ENCODE data around the gene DVL3. TPM values are rescaled to one million over a fixed set of nuclear protein-coding genes. Genes with fewer than 3 reads are reported as not detected.
A peak's percentile ranks its signal among the peaks of the same experiment; 100 is the strongest.
"Not testable (repeated sequence)": the region's sequence is repeated elsewhere in the genome, so short reads cannot be mapped to it uniquely, and the experiment has no call there.

DVL3 gene
- 10 to 100 TPM; 40.0 to 53.4 TPM for total RNA-seq

- Histone ChIP-seq H3K27ac (peak within 1 kb of the TSS; percentile 76 to 91 (median 80)), H3K9me3 (no peaks in the 10 kb centered on the region), H3K36me3 (replicated peaks in 1 of 2; ENCODE audit: insufficient read depth in 1 of 2, low read depth in 2 of 2) (no peaks in the 10 kb centered on the region), H3K4me1 (peaks cover 38% of the 10 kb centered on the region), H3K4me3 (peak within 1 kb of the TSS; percentile 85 to 88), H3K27me3 (no peaks in the 10 kb centered on the region)
- intact Hi-C loops (cut with DNase I): no loop called here
- TF ChIP-seq CTCF (IDR thresholded peaks at IDR 0.05) (no peak), POLR2A (IDR thresholded peaks at IDR 0.05) (peak in 2 of 3 donors; percentile 28 to 33)
- ATAC-seq (peak; percentile 94), DNase-seq (peak; percentile 73 to 81 (median 75))
- 1 to 20% methylated on average over 2 to 71 of the region's 84 CpGs for WGBS, 2 donors
Observed at GRCh38 chr3:184154885-184155643, at the start of gene DVL3. Gene DVL3 (plus strand): TSS chr3:184155377. CDS start chr3:184155636, 259 bp downstream.

GRCh38 chr3:184110316-184110725 is 44.9 kb upstream of the DVL3 start:
- no peak for TF ChIP-seq CTCF (IDR thresholded peaks at IDR 0.05)
- TF ChIP-seq POLR2A (IDR thresholded peaks at IDR 0.05): no peak
- Histone ChIP-seq H3K4me1 (no peaks in the 10 kb centered on the region), H3K36me3 (replicated peaks in 1 of 2; ENCODE audit: insufficient read depth in 1 of 2, low read depth in 2 of 2) (no peaks in the 10 kb centered on the region), H3K27me3 (no peaks in the 10 kb centered on the region), H3K9me3 (no peaks in the 10 kb centered on the region), H3K4me3 (no peak overlapping the region), H3K27ac (no peak overlapping the region)
- intact Hi-C loops (cut with DNase I): no loop called here
- 51 to 67% methylated on average over 7 of the region's 7 CpGs for WGBS, 2 donors
- ATAC-seq: no peak
- DNase-seq: peak in 2 of 4 donors; percentile 2 to 18

GRCh38 chr3:184116017-184116416 is 39.2 kb upstream of the DVL3 start:
- TF ChIP-seq POLR2A (IDR thresholded peaks at IDR 0.05) (no peak), CTCF (IDR thresholded peaks at IDR 0.05) (no peak)
- no peak for ATAC-seq
- Histone ChIP-seq H3K36me3 (replicated peaks in 1 of 2; ENCODE audit: insufficient read depth in 1 of 2, low read depth in 2 of 2) (no peaks in the 10 kb centered on the region), H3K4me1 (no peaks in the 10 kb centered on the region), H3K9me3 (no peaks in the 10 kb centered on the region), H3K27ac (no peak overlapping the region), H3K27me3 (no peaks in the 10 kb centered on the region), H3K4me3 (no peak overlapping the region)
- no peak for DNase-seq
- WGBS, 2 donors: 77 to 88% methylated on average over 4 of the region's 4 CpGs
- intact Hi-C loops (cut with DNase I): no loop called here

GRCh38 chr3:184117636-184118035 is 37.5 kb upstream of the DVL3 start:
- ATAC-seq (no peak), DNase-seq (no peak)
- WGBS, 2 donors: 87 to 90% methylated on average over 6 of the region's 6 CpGs
- H3K9me3 ChIP-seq: no peaks in the 10 kb centered on the region
- no peaks in the 10 kb centered on the region for H3K27me3 ChIP-seq
- intact Hi-C loops (cut with DNase I): no loop called here
- TF ChIP-seq POLR2A (IDR thresholded peaks at IDR 0.05) (no peak), CTCF (IDR thresholded peaks at IDR 0.05) (no peak)
- H3K36me3 ChIP-seq (replicated peaks in 1 of 2; ENCODE audit: insufficient read depth in 1 of 2, low read depth in 2 of 2): no peaks in the 10 kb centered on the region
- no peak overlapping the region for H3K4me3 ChIP-seq
- H3K27ac ChIP-seq: no peak overlapping the region
- no peaks in the 10 kb centered on the region for H3K4me1 ChIP-seq

- DNase-seq; H3K4me1 ChIP-seq; H3K9me3 ChIP-seq; ATAC-seq; intact Hi-C loops (cut with DNase I); H3K36me3 ChIP-seq (replicated peaks in 1 of 2; ENCODE audit: insufficient read depth in 1 of 2, low read depth in 2 of 2); H3K4me3 ChIP-seq; H3K27ac ChIP-seq; H3K27me3 ChIP-seq: not testable (repeated sequence)
- WGBS, 2 donors: 92 to 97% methylated on average over 8 of the region's 8 CpGs
Observed at GRCh38 chr3:184121031-184121430, 34.1 kb upstream of the DVL3 start.

Measured in body of pancreas (tissue), 4 donors.